SK-N-SH (cell line): ENCODE results near the gene GCNT2. TPM values are rescaled to one million over a fixed set of nuclear protein-coding genes. Genes with fewer than 3 reads are reported as not detected.
"Not testable (repeated sequence)": the region's sequence is repeated elsewhere in the genome, so short reads cannot be mapped to it uniquely, and the experiment has no call there.

Source experiments
- CTCF ChIA-PET: fragments of 300-600, 350-600 bp; formaldehyde crosslinking; extraction: SDS; loops from one replicate; lab custom pipeline; 2021; lab: Yijun Ruan, JAX
- POLR2A ChIA-PET: fragments of 350-600 bp; sonication (Branson Sonifier 250); formaldehyde crosslinking; extraction: SDS; loops from one replicate; lab custom pipeline; 2020; ENCODE audit warnings: antibody characterized with exemption, inconsistent platforms; lab: Yijun Ruan, JAX
- DNase-seq: peaks from one replicate; pipeline ENCODE4 v3.0.0; 2012
- H2AFZ ChIP-seq: fragments of 200-600 bp; sonication (generic); 2 replicates; pipeline ENCODE4 v1.8.1; 2016; ENCODE audit warnings: antibody characterized with exemption, mild to moderate bottlenecking, low read depth
- H3F3A ChIP-seq: fragments of 200-600 bp; sonication (generic); replicated peaks from 2 replicates; pipeline ENCODE3; 2016; ENCODE audit warnings: antibody characterized with exemption, mild to moderate bottlenecking; ENCODE audit not compliant: insufficient read depth
- H3K27ac ChIP-seq, 2 experiments: fragments of 200-500 bp in 1 of 2; fragments of 200-600 bp in 1 of 2; sonication (Bioruptor generic) in 1 of 2; sonication (generic), shearing (Covaris generic) in 1 of 2; 2 replicates each; pipeline versions ENCODE4 v1.5.1 to v1.6.1; 2014 to 2016; ENCODE audit warnings: low read depth in 2 of 2, inconsistent platforms in 1 of 2, low read length in 1 of 2, mild to moderate bottlenecking in 1 of 2, mixed read lengths in 1 of 2
- H3K27me3 ChIP-seq: fragments of 200-600 bp; sonication (generic), shearing (Covaris generic); 2 replicates; pipeline ENCODE4 v1.6.1; 2016; ENCODE audit warnings: mixed run types; ENCODE audit not compliant: insufficient read depth
- H3K36me3 ChIP-seq, 2 experiments: fragments of 200-500 bp in 1 of 2; fragments of 200-600 bp in 1 of 2; sonication (Bioruptor generic) in 1 of 2; sonication (generic) in 1 of 2; replicated peaks in 1 of 2; 2 replicates each; pipeline versions ENCODE3 to v1.5.1; 2014 to 2016; ENCODE audit warnings: low read length in 1 of 2, mild to moderate bottlenecking in 1 of 2; ENCODE audit not compliant: insufficient read depth in 2 of 2, control insufficient read depth in 1 of 2
- H3K4me1 ChIP-seq, 2 experiments: fragments of 200-500 bp in 1 of 2; fragments of 200-600 bp in 1 of 2; sonication (Bioruptor generic) in 1 of 2; sonication (generic), shearing (Covaris generic) in 1 of 2; 2 replicates each; pipeline versions ENCODE4 v1.5.1 to v1.6.1; 2014 to 2016; ENCODE audit warnings: low read depth in 1 of 2, low read length in 1 of 2, mixed run types in 1 of 2; ENCODE audit not compliant: insufficient read depth in 2 of 2, control insufficient read depth in 1 of 2
- H3K4me2 ChIP-seq: fragments of 200-600 bp; sonication (generic), shearing (Covaris generic); 2 replicates; pipeline ENCODE4 v1.6.1; 2017; ENCODE audit warnings: mixed run types
- H3K4me3 ChIP-seq, 2 experiments: fragments of 200-500 bp in 1 of 2; fragments of 200-600 bp in 1 of 2; sonication (Bioruptor generic) in 1 of 2; sonication (generic), shearing (Covaris generic) in 1 of 2; 2 replicates each; pipeline versions ENCODE4 v1.5.1 to v1.8.1; 2014 to 2016; ENCODE audit warnings: low read depth in 2 of 2, inconsistent platforms in 1 of 2, low read length in 1 of 2, mild to moderate bottlenecking in 1 of 2, mixed read lengths in 1 of 2, moderate library complexity in 1 of 2
- H3K79me2 ChIP-seq: fragments of 200-600 bp; sonication (generic); 2 replicates; pipeline ENCODE4 v1.8.1; 2017; ENCODE audit warnings: mild to moderate bottlenecking; ENCODE audit not compliant: insufficient read depth
- H3K9ac ChIP-seq: fragments of 200-600 bp; sonication (generic); 2 replicates; pipeline ENCODE4 v1.6.1; 2017; ENCODE audit warnings: mixed run types
- H3K9me2 ChIP-seq: fragments of 200-600 bp; sonication (generic); 2 replicates; pipeline ENCODE4 v1.6.1; 2017; ENCODE audit warnings: mixed run types
- H3K9me3 ChIP-seq: fragments of 200-600 bp; sonication (generic); 2 replicates; pipeline ENCODE4 v1.6.1; 2017; ENCODE audit warnings: mixed run types, mild to moderate bottlenecking, moderate library complexity
- H4K20me1 ChIP-seq: fragments of 200-600 bp; sonication (generic); 2 replicates; pipeline ENCODE4 v1.6.1; 2017; ENCODE audit warnings: mild to moderate bottlenecking, mixed run types; ENCODE audit not compliant: insufficient read depth
- CHD2 ChIP-seq: fragments of 150-350 bp; IDR thresholded peaks from 2 replicates; pipeline ENCODE4 v1.6.1; 2018; ENCODE audit warnings: low read length; ENCODE audit not compliant: partially characterized antibody
- CTCF ChIP-seq: fragments of 200-600 bp; sonication (generic); IDR thresholded peaks from 2 replicates; pipeline ENCODE4 v1.6.1; 2017; ENCODE audit warnings: antibody characterized with exemption, mild to moderate bottlenecking, moderate library complexity
- ELF1 ChIP-seq: IDR thresholded peaks from 2 replicates; pipeline ENCODE4 v1.4.0; 2012
- EP300 ChIP-seq, 2 experiments: IDR thresholded peaks; 2 replicates each; pipeline versions ENCODE4 v1.4.0 to v1.6.1; 2012; ENCODE audit warnings: borderline replicate concordance in 1 of 2, low read depth in 1 of 2, low read length in 1 of 2
- EZH2phosphoT487 ChIP-seq: fragments of 200-600 bp; sonication (generic); IDR thresholded peaks from 2 replicates; pipeline ENCODE4 v1.6.1; 2017; ENCODE audit warnings: low read depth, mixed run types, mild to moderate bottlenecking, antibody characterized with exemption, moderate library complexity, borderline replicate concordance
- FOSL2 ChIP-seq: IDR thresholded peaks from 2 replicates; pipeline ENCODE4 v1.4.0; 2012; ENCODE audit warnings: low read depth, mild to moderate bottlenecking, moderate library complexity, borderline replicate concordance
- GABPA ChIP-seq: IDR thresholded peaks from 2 replicates; pipeline ENCODE4 v1.4.0; 2012; ENCODE audit warnings: low read depth, mild to moderate bottlenecking
- JUND ChIP-seq: IDR thresholded peaks from 2 replicates; pipeline ENCODE4 v1.4.0; 2012
- MAX ChIP-seq: IDR thresholded peaks from 2 replicates; pipeline ENCODE4 v1.4.0; 2012; ENCODE audit warnings: low read depth
- MXI1 ChIP-seq: IDR thresholded peaks from 2 replicates; pipeline ENCODE4 v1.6.1; 2012; ENCODE audit warnings: mild to moderate bottlenecking, low read depth, low read length, improper control_type of control experiment
- NRF1 ChIP-seq: IDR thresholded peaks from 2 replicates; pipeline ENCODE4 v1.6.1; 2012; ENCODE audit warnings: low read depth, mild to moderate bottlenecking, low read length
- PBX3 ChIP-seq: IDR thresholded peaks from 2 replicates; pipeline ENCODE4; 2012
- RAD21 ChIP-seq: IDR thresholded peaks from 2 replicates; pipeline ENCODE4 v1.6.1; 2012; ENCODE audit warnings: mild to moderate bottlenecking, low read length
- SMC3 ChIP-seq: IDR thresholded peaks from 2 replicates; pipeline ENCODE4 v1.6.1; 2012; ENCODE audit warnings: low read depth, low read length, improper control_type of control experiment
- TCF12 ChIP-seq: IDR thresholded peaks from 2 replicates; pipeline ENCODE4 v1.4.0; 2012
- TEAD4 ChIP-seq: IDR thresholded peaks from 2 replicates; pipeline ENCODE4 v1.4.0; 2012; ENCODE audit warnings: mild to moderate bottlenecking, borderline replicate concordance; ENCODE audit not compliant: insufficient read depth
- ZBTB33 ChIP-seq: IDR thresholded peaks from 2 replicates; pipeline ENCODE4 v1.4.0; 2012; ENCODE audit warnings: low read depth, borderline replicate concordance
- WGBS: methylation state at CpG from one replicate; pipeline ENCODE4 v1.1.6; 2017; ENCODE audit warnings: low lambda C conversion rate; 5-methylcytosine and 5-hydroxymethylcytosine counted together
- polyA plus RNA-seq, 3 experiments: library from polyadenylated mRNA; depleted of rRNA; stranded (reverse); fragments of >200 nt; gene quantifications; 2 replicates each; pipeline ENCODE4 v1.2.3, GENCODE V29; 2012

The GCNT2 gene
- polyA plus RNA-seq, 1 of the 3 experiments (the other 2 are of a cell fraction), result 0.13 TPM

- Histone ChIP-seq H3F3A (no peaks in the 10 kb centered on the region), H3K27me3 (no peaks in the 10 kb centered on the region), H2AFZ (no peak overlapping the region), H4K20me1 (no peaks in the 10 kb centered on the region), H3K36me3 (no peaks in the 10 kb centered on the region), H3K9me2 (no peaks in the 10 kb centered on the region), H3K27ac (no peak overlapping the region), H3K4me3 (no peak overlapping the region), H3K79me2 (no peaks in the 10 kb centered on the region), H3K4me1 (no peaks in the 10 kb centered on the region), H3K9me3 (no peaks in the 10 kb centered on the region), H3K4me2 (no peak overlapping the region), H3K9ac (no peak overlapping the region)
- ChIA-PET POLR2A (no interaction called here), CTCF (interaction anchor here (0.6 kb wide), 1 partner anchor 75 kb away, joined by 3 read pairs; no protein-coding TSS in a partner anchor)
- 84% methylated on average over 5 of the region's 5 CpGs for WGBS
- TF ChIP-seq JUND (no peak), FOSL2 (no peak), TCF12 (no peak), RAD21 (no peak), MXI1 (no peak), NRF1 (no peak), PBX3 (no peak), CTCF (no peak), MAX (no peak), ELF1 (no peak), EZH2phosphoT487 (no peak), CHD2 (no peak), TEAD4 (no peak), GABPA (no peak), ZBTB33 (no peak), SMC3 (no peak), EP300 (IDR thresholded peaks at IDR 0.05; ENCODE audit: borderline replicate concordance in 1 of 2, low read depth in 1 of 2, low read length in 1 of 2) (no peak)
- DNase-seq, result no peak
These were observed 48.4 kb downstream of the GCNT2 start for GRCh38 chr6:10569392-10570127.

- H3K36me3 ChIP-seq, H3K9me2 ChIP-seq, H3K4me3 ChIP-seq, POLR2A ChIA-PET, H3K9ac ChIP-seq, CTCF ChIA-PET, H4K20me1 ChIP-seq, DNase-seq, H3K27me3 ChIP-seq, H2AFZ ChIP-seq, H3K4me1 ChIP-seq, H3K27ac ChIP-seq, H3F3A ChIP-seq, H3K4me2 ChIP-seq, H3K9me3 ChIP-seq, H3K79me2 ChIP-seq: not testable (repeated sequence)
- WGBS, result 68% methylated on average over 5 of the region's 5 CpGs
These were observed 54.4 kb downstream of the GCNT2 start for GRCh38 chr6:10575519-10575918.
